Measurements from ENCODE around the gene CAMLG. TPM values are rescaled to one million over a fixed set of nuclear protein-coding genes. Genes with fewer than 3 reads are reported as not detected.

CAMLG gene
- total and polyA plus RNA-seq, 9 of the 15 experiments (the other 6 are each of a cell fraction or from before 2014, with no cell fraction given) = 11.3 to 22.0 (median 16.3) TPM

- TF ChIP-seq MBD1 (CRISPR knock-in tag; IDR thresholded peaks at IDR 0.05) (no peak), PHF20 (IDR thresholded peaks at IDR 0.05; ENCODE audit: partially characterized antibody) (peak; percentile 65), NONO (IDR thresholded peaks at IDR 0.05; ENCODE audit: low read depth in 2 of 2, low read length in 1 of 2) (peak; percentile 26 to 52; a peak in 1 of 4 replicates), CC2D1A (IDR thresholded peaks at IDR 0.05) (0 out of 2 replicates have a peak, but pooled peaks have one; percentile 54), ZNF511 (CRISPR knock-in tag; IDR thresholded peaks at IDR 0.05) (no peak), ZNF165 (CRISPR knock-in tag; IDR thresholded peaks at IDR 0.05; ENCODE audit: borderline replicate concordance) (no peak), BRCA1 (IDR thresholded peaks at IDR 0.05) (no peak), BRCA1 (CRISPR knock-in tag; IDR thresholded peaks at IDR 0.05) (no peak), CBFA2T2 (conservative IDR thresholded peaks at IDR 0.05) (peak; percentile 27; the same call in 1 of the 2 replicates), CAMTA2 (CRISPR knock-in tag; conservative IDR thresholded peaks at IDR 0.05) (no peak), MAFF (IDR thresholded peaks at IDR 0.05; ENCODE audit: low read length) (no peak), ZNF282 (CRISPR knock-in tag; IDR thresholded peaks at IDR 0.05) (0 out of 2 replicates have a peak, but pooled peaks have one; percentile 59), TAF15 (IDR thresholded peaks at IDR 0.05; ENCODE audit: low read depth, low read length) (no peak), ZNF24 (IDR thresholded peaks at IDR 0.05) (no peak; the same call in 1 of the 2 replicates), SRSF3 (IDR thresholded peaks at IDR 0.05; ENCODE audit: insufficient read depth, low read length) (no peak), ZBTB26 (CRISPR knock-in tag; IDR thresholded peaks at IDR 0.05) (no peak), MYC (IDR thresholded peaks at IDR 0.05; ENCODE audit: low read depth, low read length) (peak; percentile 99), MYC (CRISPR knock-in tag; IDR thresholded peaks at IDR 0.05; ENCODE audit: borderline replicate concordance, low read depth) (peak; percentile 15; the same call in 1 of the 2 replicates), PTTG1 (tag; IDR thresholded peaks at IDR 0.05; ENCODE audit: low read depth) (no peak), ZFP30 (CRISPR knock-in tag; IDR thresholded peaks at IDR 0.05; ENCODE audit: borderline replicate concordance) (no peak), ZNF12 (CRISPR knock-in tag; IDR thresholded peaks at IDR 0.05) (no peak; the same call in 1 of the 2 replicates)
- TF ChIP-seq, protein P1, sequence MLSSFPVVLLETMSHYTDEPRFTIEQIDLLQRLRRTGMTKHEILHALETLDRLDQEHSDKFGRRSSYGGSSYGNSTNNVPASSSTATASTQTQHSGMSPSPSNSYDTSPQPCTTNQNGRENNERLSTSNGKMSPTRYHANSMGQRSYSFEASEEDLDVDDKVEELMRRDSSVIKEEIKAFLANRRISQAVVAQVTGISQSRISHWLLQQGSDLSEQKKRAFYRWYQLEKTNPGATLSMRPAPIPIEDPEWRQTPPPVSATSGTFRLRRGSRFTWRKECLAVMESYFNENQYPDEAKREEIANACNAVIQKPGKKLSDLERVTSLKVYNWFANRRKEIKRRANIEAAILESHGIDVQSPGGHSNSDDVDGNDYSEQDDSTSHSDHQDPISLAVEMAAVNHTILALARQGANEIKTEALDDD (IDR thresholded peaks at IDR 0.05) = peak; percentile 21; the same call in 1 of the 2 replicates
Observed at GRCh38 chr5:134738133-134738962, at the start of gene CAMLG (continued).

Data from K562 (cell line).